Stimulated activated CD4-positive, alpha-beta T cell treated with anti-CD3 and anti-CD28 coated beads, Interleukin-1b, Interleukin-23, amount 100 ng/mL, for 4 hours (primary cell): Measurements from ENCODE around the gene CDH4.

Source experiments
- DNase-seq, 2 donors: peaks; one replicate each; pipeline ENCODE4 v3.0.0-alpha.2; 2020; ENCODE audit warnings: low read depth in 2 of 2

Gene CDH4

GRCh38 chr20:61802721-61803311 lies 550.8 kb downstream of the CDH4 start:
- DNase-seq: no peak

DNA sequence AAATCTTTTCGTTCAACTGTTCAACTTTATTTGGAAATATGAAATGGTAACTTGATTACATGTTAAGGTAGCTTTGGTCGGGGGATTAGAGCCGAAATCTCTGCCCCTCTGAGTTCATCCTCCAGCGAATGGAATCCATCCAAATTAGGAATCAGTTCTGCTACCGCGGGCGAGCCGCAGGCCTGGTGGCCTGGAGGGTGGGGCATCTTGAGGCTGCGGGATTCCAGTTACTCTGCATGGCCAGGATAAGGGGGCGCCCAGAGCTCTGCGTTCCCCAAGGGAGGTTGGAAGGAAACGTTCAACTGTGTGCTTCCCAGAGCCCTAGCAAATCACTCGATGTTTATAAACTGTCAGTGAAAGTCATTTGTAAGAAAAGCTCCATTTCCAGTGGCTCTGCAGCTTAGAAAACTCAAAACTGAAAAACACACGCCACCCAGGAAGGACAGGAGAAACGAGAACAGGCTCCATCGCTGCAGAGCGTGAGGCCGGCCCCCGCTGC lies 551.4 kb downstream of the CDH4 start:
- DNase-seq: no peak

GRCh38 chr20:61803915-61804751 lies 552.1 kb downstream of the CDH4 start:
- no peak for DNase-seq

DNA sequence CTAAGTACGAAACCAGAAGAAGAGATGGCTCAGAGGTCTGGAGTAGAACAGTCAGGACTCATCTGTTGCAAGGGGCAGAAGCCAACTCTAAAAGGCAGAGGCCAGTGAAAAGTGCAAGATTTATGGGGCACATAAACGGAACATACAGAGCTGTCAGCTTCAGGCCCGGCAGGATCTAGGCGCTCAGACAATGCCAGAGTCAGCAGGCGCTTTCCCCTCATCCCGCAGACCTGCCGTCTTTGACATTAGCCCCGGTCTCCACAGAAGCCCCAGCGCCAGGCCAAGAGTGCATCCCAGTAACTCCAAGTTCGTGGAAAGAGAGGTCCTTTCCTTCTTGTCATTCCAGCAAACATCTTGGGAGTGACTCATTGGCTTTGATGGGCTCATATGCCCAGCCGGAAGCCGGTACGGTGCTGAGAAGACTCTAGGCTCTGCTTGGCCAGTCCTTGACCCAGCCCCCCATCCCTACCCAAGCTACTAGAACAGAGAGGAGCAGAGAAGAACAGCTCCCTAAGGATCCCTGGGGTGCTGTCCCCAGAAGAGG lies 552.8 kb downstream of the CDH4 start:
- DNase-seq: no peak

DNA sequence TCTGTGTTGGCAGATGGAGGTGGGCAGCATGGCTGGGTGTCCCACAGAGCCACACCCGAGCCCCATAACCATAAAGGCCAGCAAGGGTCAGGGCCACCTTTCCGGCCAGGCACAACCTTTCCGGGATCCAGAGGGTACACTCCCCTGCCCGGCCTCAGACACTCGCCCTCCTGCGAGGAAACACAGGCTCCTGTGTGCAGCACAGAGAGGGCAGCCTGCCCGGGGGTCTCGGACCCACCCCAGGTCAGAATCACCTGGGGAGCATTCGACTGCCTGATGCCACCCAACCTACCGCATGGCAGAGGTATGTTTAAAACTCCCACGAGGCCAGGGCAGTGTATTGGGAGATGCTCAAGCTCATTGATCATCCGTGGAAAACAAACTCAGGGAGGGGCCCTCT lies 553.3 kb downstream of the CDH4 start:
- no peak for DNase-seq

GRCh38 chr20:61805781-61806180 lies 553.7 kb downstream of the CDH4 start:
- no peak for DNase-seq

GRCh38 chr20:61806314-61806713 lies 554.3 kb downstream of the CDH4 start:
- DNase-seq: no peak

DNA sequence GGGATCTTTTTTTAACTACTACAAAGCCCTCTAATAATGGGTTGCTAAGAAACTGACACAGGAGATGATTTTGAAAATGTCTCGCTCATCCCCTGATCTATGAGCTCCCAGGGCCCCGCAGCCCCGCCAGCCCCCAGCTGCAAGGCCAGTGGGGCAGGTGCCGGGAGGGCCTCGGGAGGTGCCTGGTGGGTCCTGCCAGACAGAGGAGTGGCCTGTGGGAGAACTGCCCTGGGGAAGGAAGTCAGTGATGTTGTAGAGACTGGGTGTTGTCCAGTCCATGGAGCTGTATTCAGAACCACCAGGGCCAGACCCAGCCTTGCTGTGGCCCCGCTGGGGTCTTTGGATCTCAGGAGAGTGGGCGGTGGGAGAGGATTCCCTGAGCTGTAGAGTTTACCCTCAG lies 554.9 kb downstream of the CDH4 start:
- DNase-seq: no peak

- no peak for DNase-seq
These were observed 555.6 kb downstream of the CDH4 start for GRCh38 chr20:61807471-61808160.

GRCh38 chr20:61808447-61808846 lies 556.4 kb downstream of the CDH4 start:
- no peak for DNase-seq

- DNase-seq: no peak
These were observed 557.1 kb downstream of the CDH4 start for GRCh38 chr20:61809006-61809770.

DNA sequence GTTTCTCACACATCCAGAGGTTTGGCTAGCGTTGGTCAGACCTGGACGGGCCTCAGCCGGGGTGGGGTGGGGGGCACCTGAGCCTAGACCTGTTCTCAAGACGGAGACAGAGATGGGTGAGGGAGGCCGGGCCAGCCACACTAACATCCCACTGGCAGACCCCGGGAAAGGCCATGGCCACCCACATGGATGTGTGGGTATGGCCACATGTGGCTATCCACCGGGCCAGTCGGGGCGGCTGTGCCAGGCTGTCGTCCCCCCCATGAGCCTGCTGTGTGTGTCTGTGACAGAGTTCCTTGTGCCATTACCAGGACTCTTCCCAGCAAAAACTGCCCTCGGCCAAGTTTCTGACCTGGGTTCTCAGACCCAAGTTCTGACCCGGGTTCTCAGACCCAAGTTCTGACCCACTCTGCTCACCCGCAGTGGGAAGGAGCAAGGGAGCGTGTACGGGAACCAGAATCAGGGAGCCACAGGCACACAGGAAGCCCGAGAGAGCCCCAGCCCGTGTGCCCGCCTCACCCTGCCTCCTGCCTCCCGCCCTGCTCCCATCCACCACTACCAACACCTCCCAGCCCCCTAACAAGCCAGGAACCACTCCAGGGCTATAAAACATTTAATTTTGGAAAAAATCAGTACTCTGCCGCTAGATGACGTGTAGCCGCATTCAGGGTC lies 558.1 kb downstream of the CDH4 start:
- DNase-seq: no peak

DNA sequence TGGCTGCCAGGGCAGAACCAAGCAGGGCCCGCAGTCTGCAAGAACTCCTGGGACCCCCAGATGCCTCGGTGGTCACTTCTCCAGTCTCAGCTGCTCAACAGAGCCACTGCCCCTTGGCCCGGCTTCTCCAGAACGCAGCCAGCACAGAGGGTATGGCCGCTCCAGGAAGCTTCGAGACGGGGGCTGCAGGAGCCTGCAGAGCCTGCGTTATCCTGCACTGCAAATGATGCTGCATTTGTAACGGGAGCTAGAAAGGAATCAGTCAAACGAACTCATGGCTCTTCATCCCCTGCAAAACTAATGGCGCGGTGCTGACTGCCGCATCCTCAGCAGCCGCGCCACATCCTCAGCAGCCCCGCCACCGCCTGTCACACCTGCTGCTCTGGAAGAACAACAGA lies 558.7 kb downstream of the CDH4 start:
- DNase-seq: no peak

- DNase-seq: no peak
These were observed 559.1 kb downstream of the CDH4 start for GRCh38 chr20:61811166-61811565.

DNA sequence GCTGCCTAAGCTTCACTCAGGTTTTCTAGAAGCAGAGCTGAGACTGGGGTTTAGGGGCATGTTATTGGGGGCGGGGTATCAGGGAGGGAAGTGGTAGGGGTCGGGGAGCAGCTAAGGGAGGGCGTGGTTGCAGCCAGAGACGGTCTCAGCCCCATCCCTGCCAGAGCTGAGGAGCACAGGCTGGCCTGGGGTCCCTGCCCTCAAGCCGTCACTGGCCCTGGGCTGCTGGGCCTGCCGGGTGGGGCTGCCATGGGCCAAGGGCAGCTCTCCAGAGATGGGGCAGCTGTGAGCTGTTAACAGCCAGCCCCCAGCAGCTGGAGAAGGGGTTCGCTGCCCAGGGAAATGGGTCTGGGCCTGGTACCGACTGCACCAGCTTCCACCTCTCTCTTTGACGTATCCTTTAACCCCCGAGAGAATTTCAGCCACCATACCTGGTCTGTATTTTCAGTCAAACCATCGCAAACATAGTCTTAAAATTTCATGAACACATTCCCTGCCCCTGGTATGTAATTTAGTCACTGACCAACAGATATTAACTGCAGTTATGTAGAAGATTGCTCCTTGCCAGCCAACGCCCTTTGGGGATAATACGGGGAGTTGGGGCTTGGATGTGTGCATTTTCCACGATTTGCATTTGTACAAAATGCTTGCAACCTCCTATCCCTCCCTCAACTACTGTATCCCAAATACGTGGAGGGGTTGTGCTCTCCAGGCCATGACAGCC lies 560.2 kb downstream of the CDH4 start:
- no peak for DNase-seq

DNA sequence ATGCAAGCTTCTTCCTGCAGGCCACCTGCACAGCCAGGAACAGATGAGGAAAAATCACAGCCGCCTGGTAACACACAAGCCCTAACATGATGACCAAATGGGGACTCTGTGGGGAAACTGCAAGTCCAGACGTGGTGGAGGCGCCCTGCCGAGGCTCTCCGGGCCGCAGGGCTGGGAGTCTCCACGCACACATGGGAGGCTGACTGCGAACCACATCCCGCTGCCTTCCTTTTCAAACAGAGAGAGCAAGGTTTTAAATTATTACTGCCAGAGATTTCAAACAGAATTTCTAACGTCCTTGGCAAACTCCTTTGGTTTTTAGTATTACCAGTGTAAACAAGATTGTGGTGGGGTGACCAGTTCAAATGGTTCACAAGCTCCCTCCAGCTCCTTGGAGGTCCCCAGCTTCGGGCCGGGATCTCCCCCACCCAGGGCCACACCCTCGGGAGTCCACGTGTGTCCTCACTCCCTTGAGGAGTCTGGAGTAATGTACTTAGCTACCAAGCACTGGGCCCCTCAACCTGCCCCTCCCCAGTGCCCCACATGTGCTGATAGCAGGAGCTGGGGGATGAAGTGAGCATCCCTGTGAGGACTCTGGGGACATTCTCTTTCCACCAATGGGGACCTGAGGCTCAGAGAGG lies 560.9 kb downstream of the CDH4 start:
- no peak for DNase-seq

- no peak for DNase-seq
These were observed 561.7 kb downstream of the CDH4 start for GRCh38 chr20:61813791-61814190.

- no peak for DNase-seq
These were observed 562.2 kb downstream of the CDH4 start for GRCh38 chr20:61814244-61814643.

GRCh38 chr20:61814726-61815125 lies 562.7 kb downstream of the CDH4 start:
- no peak for DNase-seq

DNA sequence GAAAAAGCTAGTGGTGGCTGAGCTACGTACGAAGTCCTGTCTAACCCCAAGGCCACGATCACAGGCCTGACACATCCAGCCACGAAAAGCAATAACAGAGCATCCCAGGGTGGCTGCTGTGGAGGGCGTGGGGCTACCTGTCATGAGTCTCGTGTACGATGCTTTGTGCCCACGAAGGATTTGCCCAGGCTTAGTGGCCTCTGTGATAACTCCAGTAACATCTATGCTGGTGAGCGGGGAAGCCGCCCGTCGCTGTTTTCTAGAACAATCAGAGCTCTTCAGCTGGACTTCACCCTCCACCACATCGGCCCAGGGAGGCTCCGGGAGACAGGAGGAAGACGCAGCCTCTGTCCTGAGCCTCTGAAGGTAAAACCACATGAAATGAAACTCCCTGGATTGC lies 563.1 kb downstream of the CDH4 start:
- no peak for DNase-seq
